Muscle layer of duodenum (tissue), 2 donors: ENCODE results near the gene NSMF.
"Not testable (repeated sequence)": the region's sequence is repeated elsewhere in the genome, so short reads cannot be mapped to it uniquely, and the experiment has no call there.

Experiments
- H3K27ac ChIP-seq: one replicate; pipeline ENCODE4 v1.7.0; 2013; ENCODE audit warnings: mild to moderate bottlenecking, low read length
- H3K27me3 ChIP-seq: one replicate; pipeline ENCODE4 v1.7.0; 2013; ENCODE audit warnings: low read depth, mild to moderate bottlenecking, control low read depth, low read length
- H3K36me3 ChIP-seq, 2 donors: one replicate each; pipeline ENCODE4 v1.7.0; 2013; ENCODE audit warnings: low read length in 2 of 2, control low read depth in 1 of 2, mild to moderate bottlenecking in 1 of 2; ENCODE audit not compliant: insufficient read depth in 2 of 2, control insufficient read depth in 1 of 2
- H3K4me1 ChIP-seq, 2 donors: one replicate each; pipeline ENCODE4 v1.7.0; 2013; ENCODE audit warnings: low read length in 2 of 2, mild to moderate bottlenecking in 2 of 2, control low read depth in 1 of 2, moderate library complexity in 1 of 2; ENCODE audit not compliant: insufficient read depth in 2 of 2, control insufficient read depth in 1 of 2
- H3K4me3 ChIP-seq, 2 donors: one replicate each; pipeline ENCODE4 v1.7.0; 2013; ENCODE audit warnings: low read length in 2 of 2, low read depth in 1 of 2, mild to moderate bottlenecking in 1 of 2
- H3K9me3 ChIP-seq, 2 donors: one replicate each; pipeline ENCODE4 v1.7.0; 2013; ENCODE audit warnings: low read length in 2 of 2, control low read depth in 1 of 2, mild to moderate bottlenecking in 1 of 2; ENCODE audit not compliant: control insufficient read depth in 1 of 2
- donor health status: healthy.

The NSMF gene

DNA sequence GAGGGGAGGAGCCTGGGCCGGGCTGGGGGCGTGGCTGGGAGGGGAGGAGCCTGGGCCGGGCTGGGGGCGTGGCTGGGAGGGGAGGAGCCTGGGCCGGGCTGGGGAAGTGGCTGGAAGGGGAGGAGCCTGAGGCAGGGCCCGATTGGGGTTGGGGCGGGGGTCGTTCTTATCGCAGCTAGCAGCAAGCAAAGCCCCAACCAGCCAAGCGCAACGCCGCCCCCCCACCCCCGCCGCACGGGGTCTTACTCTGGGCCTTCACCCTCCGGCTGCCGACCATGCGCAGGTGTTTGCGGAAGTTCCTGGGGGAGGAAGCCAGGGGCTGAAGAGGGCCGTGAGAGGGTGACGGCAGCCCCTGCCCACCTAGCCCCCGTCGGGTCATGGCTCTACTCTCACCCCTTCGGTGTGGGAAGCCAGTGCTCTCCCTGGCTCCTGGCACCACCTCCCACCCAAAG lies 5.0 kb downstream of the NSMF start:
- H3K4me3 ChIP-seq, result peak overlapping the region; percentile 46 to 60
- peak overlapping the region; percentile 39 for H3K27ac ChIP-seq
- peaks cover 0 to 14% of the 10 kb centered on the region in 2 donors for H3K36me3 ChIP-seq
- H3K27me3 ChIP-seq, result no peaks in the 10 kb centered on the region
- no peaks in the 10 kb centered on the region for H3K9me3 ChIP-seq
- peaks cover 0 to 35% of the 10 kb centered on the region in 2 donors for H3K4me1 ChIP-seq

DNA sequence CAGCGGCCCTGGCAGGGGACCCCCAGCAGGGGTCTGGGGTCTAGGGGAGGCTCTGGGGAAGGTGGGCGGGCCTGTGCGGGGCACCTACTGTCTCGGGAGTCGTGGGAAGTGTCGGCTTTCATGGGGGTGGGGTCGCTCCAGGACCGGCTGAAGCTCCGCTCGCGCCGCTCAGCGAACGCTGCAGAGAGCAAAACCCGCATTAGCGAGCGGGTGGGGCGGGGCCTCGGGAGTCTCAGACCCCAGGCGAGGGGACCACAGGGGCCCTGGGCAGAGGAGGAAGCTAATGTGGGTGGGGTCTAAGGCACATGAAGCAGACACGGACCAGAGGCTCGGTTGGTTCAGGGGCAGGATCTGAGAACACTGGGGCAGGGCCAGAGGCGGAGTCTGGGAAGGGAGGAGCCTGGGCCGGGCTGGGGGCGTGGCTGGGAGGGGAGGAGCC lies 5.5 kb downstream of the NSMF start:
- Histone ChIP-seq H3K4me3 (peak overlapping the region in 1 of 2 donors; percentile 67), H3K4me1 (peaks cover 0 to 35% of the 10 kb centered on the region in 2 donors), H3K36me3 (peaks cover 0 to 17% of the 10 kb centered on the region in 2 donors), H3K27ac (no peak overlapping the region), H3K27me3 (no peaks in the 10 kb centered on the region), H3K9me3 (no peaks in the 10 kb centered on the region)

DNA sequence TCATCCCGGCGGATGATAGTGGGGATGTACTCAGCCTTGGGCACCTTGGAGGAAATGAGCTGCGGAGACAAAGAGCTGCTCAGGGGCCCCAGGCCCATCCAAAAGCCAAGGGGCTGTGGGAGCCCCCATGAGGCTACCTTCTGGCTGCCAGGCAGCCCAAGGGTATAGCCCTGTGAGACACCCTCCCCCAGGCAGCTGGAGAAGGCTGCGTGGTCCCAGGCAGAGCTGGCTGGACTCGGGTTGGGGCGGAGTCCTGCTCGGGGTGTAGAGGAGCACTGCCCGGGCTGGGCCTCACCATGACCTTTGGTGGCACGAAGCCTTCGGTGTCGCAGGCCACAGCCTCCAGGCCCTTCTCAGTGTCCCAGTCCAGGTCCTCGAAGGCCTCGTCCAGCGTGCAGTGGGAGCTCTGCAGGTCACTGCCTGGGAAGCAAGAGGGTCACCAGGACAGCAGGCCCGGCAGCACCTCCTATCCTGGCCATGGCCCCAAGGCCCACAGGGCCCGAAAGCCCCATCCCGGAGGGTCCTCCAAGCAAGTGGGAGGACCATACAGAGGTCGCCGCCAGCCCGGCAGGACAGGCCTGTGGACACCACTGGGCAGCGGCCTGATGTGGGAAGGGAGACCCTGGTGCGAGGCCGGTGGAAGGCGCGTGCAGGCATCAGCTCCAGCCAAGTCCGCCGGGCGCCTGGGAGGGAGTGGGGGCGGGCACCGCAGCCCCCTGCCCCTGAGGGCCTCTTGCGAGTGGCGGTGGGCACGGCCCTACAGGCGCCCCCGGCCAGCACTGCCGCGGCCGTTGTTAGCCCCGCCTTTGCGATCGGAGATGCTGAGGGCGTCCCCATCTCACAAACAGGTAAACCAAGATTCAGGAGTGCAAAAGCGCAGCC lies 6.1 kb downstream of the NSMF start:
- peak overlapping the region in 1 of 2 donors; percentile 67 for H3K4me3 ChIP-seq
- no peaks in the 10 kb centered on the region for H3K27me3 ChIP-seq
- H3K27ac ChIP-seq, result no peak overlapping the region
- H3K4me1 ChIP-seq, result peaks cover 0 to 28% of the 10 kb centered on the region in 2 donors
- H3K9me3 ChIP-seq, result no peaks in the 10 kb centered on the region
- peaks cover 0 to 20% of the 10 kb centered on the region in 2 donors for H3K36me3 ChIP-seq

DNA sequence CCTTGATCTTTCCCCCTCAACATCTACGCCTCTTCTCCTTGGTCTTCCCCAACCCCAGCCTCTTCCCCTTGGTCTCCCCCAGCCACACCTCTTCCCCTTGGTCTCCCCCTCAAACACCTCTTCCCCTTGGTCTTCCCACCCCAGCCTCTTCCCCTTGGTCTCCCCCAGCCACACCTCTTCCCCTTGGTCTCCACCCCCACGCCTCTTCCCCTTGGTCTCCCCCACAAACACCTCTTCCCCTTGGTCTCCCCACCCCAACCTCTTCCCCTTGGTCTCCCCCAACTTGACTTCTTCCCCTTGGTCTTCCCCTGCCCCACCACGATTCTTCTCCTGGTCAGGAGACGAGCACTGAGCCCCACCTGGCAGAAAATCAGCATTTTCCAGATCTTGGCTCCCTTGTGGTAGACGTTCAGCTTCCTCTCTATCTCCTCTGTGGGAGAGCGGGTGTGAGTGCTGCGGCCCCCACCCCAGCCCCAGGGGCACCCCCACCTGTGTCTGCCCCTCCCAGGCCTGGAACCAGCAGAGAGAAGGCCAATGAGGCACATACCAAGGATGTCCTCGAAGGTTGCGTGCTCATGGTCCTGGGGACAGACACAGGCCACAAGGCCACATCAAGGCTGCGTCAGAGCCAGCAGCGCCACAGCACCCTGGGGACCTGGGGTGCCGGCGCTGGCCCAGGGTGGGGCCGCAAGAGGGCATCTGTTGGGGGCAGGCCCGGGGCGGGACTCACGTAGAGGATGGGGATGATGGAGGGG lies 7.0 kb downstream of the NSMF start:
- Histone ChIP-seq H3K9me3 (no peaks in the 10 kb centered on the region), H3K27ac (no peak overlapping the region), H3K4me3 (no peak overlapping the region), H3K36me3 (peaks cover 0 to 20% of the 10 kb centered on the region in 2 donors), H3K27me3 (no peaks in the 10 kb centered on the region), H3K4me1 (peaks cover 0 to 20% of the 10 kb centered on the region in 2 donors)

DNA sequence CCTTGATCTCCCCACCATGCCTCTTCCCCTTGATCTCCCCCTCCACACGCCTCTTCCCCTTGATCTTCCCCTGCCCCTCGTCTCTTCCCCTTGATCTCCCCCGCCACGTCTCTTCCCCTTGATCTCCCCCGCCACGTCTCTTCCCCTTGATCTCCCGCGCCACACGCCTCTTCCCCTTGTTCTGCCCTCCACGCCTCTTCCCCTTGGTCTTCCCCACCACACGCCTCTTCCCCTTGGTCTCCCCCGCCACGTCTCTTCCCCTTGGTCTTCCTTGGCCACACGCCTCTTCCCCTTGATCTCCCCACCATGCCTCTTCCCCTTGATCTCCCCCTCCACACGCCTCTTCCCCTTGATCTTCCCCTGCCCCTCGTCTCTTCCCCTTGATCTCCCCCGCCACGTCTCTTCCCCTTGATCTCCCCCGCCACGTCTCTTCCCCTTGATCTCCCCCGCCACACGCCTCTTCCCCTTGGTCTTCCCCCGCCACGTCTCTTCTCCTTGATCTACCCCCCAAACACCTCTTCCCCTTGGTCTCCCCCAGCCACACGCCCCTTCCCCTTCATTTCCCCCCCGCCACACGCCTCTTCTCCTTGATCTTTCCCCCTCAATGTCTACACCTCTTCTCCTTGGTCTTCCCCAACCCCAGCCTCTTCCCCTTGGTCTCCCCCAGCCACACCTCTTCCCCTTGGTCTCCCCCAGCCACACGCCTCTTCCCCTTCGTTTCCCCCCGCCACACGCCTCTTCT lies 7.7 kb downstream of the NSMF start:
- not testable (repeated sequence) for H3K4me3 ChIP-seq, H3K27ac ChIP-seq, H3K27me3 ChIP-seq, H3K9me3 ChIP-seq
- H3K4me1 ChIP-seq, result peaks cover 0 to 20% of the 10 kb centered on the region in 2 donors
- H3K36me3 ChIP-seq, result peaks cover 0 to 20% of the 10 kb centered on the region in 2 donors

DNA sequence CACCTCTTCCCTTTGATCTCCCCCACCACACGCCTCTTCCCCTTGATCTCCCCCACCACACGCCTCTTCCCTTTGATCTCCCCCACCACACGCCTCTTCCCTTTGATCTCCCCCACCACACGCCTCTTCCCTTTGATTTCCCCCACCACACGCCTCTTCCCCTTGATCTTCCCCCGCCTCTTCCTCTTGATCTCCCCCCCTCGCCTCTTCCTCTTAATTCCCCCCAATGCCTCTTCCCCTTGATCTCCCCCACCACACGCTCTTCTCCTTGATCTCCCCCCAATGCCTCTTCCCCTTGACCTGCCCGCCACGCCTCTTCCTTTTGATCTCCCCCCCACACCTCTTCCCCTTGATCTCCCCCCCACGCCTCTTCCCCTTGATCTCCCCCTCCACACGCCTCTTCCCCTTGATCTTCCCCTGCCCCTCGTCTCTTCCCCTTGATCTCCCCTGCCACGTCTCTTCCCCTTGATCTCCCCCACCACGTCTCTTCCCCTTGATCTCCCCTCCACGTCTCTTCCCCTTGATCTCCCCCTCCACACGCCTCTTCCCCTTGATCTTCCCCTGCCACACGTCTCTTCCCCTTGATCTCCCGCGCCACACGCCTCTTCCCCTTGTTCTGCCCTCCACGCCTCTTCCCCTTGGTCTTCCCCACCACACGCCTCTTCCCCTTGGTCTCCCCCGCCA lies 8.5 kb downstream of the NSMF start:
- H3K36me3 ChIP-seq, result peaks cover 0 to 20% of the 10 kb centered on the region in 2 donors
- H3K27ac ChIP-seq, H3K27me3 ChIP-seq, H3K9me3 ChIP-seq, H3K4me3 ChIP-seq: not testable (repeated sequence)
- H3K4me1 ChIP-seq, result peaks cover 0 to 20% of the 10 kb centered on the region in 2 donors

DNA sequence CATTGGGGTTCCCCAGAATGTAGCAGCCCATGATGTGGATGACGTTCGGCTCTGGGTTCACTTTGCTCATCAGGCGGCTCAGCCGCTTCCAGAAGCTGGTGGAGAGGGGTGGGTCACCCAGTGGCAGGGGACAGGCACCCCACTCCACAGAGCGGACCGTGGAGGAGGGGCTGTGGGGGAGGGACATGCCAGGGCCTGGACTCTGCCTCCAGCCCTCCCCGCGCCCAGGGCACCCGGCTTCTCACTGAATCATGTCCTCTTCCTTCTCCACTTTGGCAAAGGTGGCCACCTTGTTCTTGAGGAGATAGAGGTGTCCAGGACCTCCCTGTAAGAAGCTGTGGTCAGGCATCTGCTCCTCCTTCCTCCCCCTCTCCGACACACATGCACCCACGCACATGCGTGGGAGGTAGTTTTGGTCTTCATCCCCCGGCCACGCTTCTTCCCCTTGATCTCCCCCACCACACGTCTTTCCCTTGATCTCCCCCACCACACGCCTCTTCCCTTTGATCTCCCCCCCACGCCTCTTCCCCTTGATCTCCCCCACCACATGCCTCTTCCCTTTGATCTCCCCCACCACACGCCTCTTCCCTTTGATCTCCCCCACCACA lies 9.1 kb downstream of the NSMF start:
- Histone ChIP-seq H3K9me3 (no peaks in the 10 kb centered on the region), H3K4me1 (peaks cover 0 to 16% of the 10 kb centered on the region in 2 donors), H3K4me3 (no peak overlapping the region), H3K27me3 (no peaks in the 10 kb centered on the region), H3K36me3 (peaks cover 0 to 20% of the 10 kb centered on the region in 2 donors), H3K27ac (no peak overlapping the region)

DNA sequence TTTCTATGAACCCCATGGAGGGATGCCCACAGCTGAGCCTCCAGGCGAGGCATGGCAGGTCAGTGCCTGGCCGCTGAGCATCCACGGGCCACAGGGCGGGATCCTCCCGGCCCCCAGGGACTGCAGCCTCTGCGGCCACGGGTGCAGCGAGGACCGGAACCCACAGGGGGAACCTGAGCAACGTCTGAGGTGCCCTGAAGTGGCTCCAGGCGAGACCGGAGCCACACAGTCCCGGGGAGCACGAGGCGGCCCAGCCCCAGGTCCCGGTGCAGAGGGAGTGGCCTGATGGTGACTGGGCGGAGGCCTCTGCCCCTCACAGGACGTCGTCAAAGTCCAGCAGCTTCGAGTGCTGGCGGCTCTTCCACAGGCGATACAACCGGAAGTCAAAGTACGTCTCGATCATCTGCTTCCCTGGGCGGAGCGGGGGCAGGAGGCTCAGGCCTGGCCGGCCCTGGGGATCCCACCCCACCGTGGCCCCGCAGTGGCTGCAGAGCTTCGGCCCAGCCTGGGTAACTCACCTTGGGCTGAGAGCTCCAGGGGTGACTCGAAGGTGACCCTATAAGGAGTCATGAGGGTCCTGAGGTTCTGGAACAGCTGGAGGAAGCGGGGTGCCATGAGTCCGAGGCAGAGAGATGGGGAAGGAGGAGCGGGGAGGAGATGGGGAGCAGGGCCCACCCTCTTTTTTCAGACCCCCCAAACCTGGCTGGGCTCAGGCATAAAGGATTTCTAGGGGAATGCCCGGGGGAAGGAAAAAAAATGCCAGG lies 9.9 kb downstream of the NSMF start:
- Histone ChIP-seq H3K27ac (no peak overlapping the region), H3K4me3 (no peak overlapping the region), H3K36me3 (peaks cover 0 to 20% of the 10 kb centered on the region in 2 donors)

DNA sequence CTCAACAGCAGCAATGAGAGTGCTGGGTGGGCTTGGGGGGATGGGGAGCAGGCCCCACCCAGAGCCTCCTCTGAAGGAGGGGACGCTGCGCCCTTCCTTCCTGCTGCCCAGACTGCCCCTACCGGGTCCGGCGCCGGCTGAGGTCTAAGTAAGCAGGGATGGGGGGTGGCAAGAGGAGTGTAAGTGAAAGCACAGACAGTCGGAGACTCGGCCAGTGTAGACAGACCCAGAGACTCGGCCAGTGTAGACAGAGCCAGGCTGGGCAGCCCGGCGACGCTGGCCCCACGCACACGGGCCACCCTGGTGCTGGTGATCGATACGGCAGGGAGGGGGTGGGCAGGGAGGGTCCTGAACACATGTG lies 10.6 kb downstream of the NSMF start:
- no peak overlapping the region for H3K27ac ChIP-seq
- H3K4me1 ChIP-seq, result peaks cover 0 to 5% of the 10 kb centered on the region in 2 donors
- peaks cover 0 to 20% of the 10 kb centered on the region in 2 donors for H3K36me3 ChIP-seq
- no peak overlapping the region for H3K4me3 ChIP-seq
- no peaks in the 10 kb centered on the region for H3K9me3 ChIP-seq
- no peaks in the 10 kb centered on the region for H3K27me3 ChIP-seq

More for the DNA sequence above, 9.9 kb downstream of the NSMF start:
- Histone ChIP-seq H3K27me3 (no peaks in the 10 kb centered on the region), H3K4me1 (peaks cover 0 to 8% of the 10 kb centered on the region in 2 donors), H3K9me3 (no peaks in the 10 kb centered on the region)
